SU-DHL-6 (cell line): ENCODE measurements around the gene ADAM19.

Experiments used
- H2AFZ ChIP-seq: fragments of 200-600 bp; sonication (generic); 2 replicates; pipeline ENCODE4 v1.6.1; 2014; ENCODE audit warnings: low read depth, mild to moderate bottlenecking, moderate library complexity, mixed read lengths, antibody characterized with exemption, low read length; ENCODE audit not compliant: severe bottlenecking
- H3F3A ChIP-seq: fragments of 200-600 bp; shearing (Covaris generic); 2 replicates; pipeline ENCODE4 v1.6.0; 2016; ENCODE audit warnings: antibody characterized with exemption, mild to moderate bottlenecking; ENCODE audit not compliant: insufficient read depth
- H3K27ac ChIP-seq: fragments of 200-600 bp; sonication (generic); 2 replicates; pipeline ENCODE4 v1.5.1; 2016; ENCODE audit warnings: low read depth, mild to moderate bottlenecking, low read length, moderate library complexity, mixed read lengths
- H3K27me3 ChIP-seq: fragments of 200-600 bp; sonication (generic), shearing (Covaris generic); 2 replicates; pipeline ENCODE4 v1.6.0; 2014; ENCODE audit warnings: mild to moderate bottlenecking, low read length
- H3K36me3 ChIP-seq: fragments of 200-600 bp; sonication (generic); 2 replicates; pipeline ENCODE4 v1.6.1; 2014; ENCODE audit warnings: mild to moderate bottlenecking, low read length, mixed read lengths
- H3K4me2 ChIP-seq: fragments of 300-600, 200-600 bp; shearing (Covaris generic), sonication (generic); 2 replicates; pipeline ENCODE4 v1.6.0; 2014; ENCODE audit warnings: low read length, low read depth, mild to moderate bottlenecking; ENCODE audit not compliant: poor library complexity, severe bottlenecking
- H3K4me3 ChIP-seq: fragments of 200-600 bp; sonication (generic); 2 replicates; pipeline ENCODE4 v1.5.1; 2014; ENCODE audit warnings: antibody characterized with exemption, low read length, mild to moderate bottlenecking, mixed read lengths; ENCODE audit not compliant: insufficient read depth, poor library complexity, severe bottlenecking
- H3K79me2 ChIP-seq: fragments of 200-600 bp; sonication (generic); 2 replicates; pipeline ENCODE4 v1.6.1; 2014; ENCODE audit warnings: mild to moderate bottlenecking, low read length, moderate library complexity; ENCODE audit not compliant: insufficient read depth
- H3K9ac ChIP-seq: fragments of 200-600 bp; sonication (generic); 2 replicates; pipeline ENCODE4 v1.7.0; 2014; ENCODE audit warnings: mild to moderate bottlenecking, low read length
- H3K9me2 ChIP-seq: fragments of 200-600 bp; sonication (generic); replicated peaks from 2 replicates; pipeline ENCODE4 v1.6.1; 2014; ENCODE audit warnings: low read length; ENCODE audit not compliant: insufficient read depth
- H3K9me3 ChIP-seq: fragments of 200-600 bp; sonication (generic); 2 replicates; pipeline ENCODE4 v1.6.1; 2014; ENCODE audit warnings: low read length, mixed read lengths; ENCODE audit not compliant: insufficient read depth
- H4K20me1 ChIP-seq: fragments of 200-600 bp; sonication (generic); 2 replicates; pipeline ENCODE4 v1.6.1; 2014; ENCODE audit warnings: low read depth, mild to moderate bottlenecking, antibody characterized with exemption, low read length, moderate library complexity, mixed read lengths
- EZH2phosphoT487 ChIP-seq: fragments of 200-600 bp; sonication (generic), shearing (Covaris generic); conservative IDR thresholded peaks from 2 replicates; pipeline ENCODE4 v1.6.1; 2018; ENCODE audit warnings: mild to moderate bottlenecking, antibody characterized with exemption, low read length, moderate library complexity, mixed read lengths
- TF ChIP-seq, protein P1 (sequence below): fragments of 200-600 bp; sonication (generic); IDR thresholded peaks from one replicate; pipeline ENCODE4 v1.5.1; 2017; ENCODE audit warnings: antibody characterized with exemption, mild to moderate bottlenecking, low read length, moderate library complexity; ENCODE audit not compliant: insufficient read depth, poor library complexity, severe bottlenecking

ADAM19 gene

DNA sequence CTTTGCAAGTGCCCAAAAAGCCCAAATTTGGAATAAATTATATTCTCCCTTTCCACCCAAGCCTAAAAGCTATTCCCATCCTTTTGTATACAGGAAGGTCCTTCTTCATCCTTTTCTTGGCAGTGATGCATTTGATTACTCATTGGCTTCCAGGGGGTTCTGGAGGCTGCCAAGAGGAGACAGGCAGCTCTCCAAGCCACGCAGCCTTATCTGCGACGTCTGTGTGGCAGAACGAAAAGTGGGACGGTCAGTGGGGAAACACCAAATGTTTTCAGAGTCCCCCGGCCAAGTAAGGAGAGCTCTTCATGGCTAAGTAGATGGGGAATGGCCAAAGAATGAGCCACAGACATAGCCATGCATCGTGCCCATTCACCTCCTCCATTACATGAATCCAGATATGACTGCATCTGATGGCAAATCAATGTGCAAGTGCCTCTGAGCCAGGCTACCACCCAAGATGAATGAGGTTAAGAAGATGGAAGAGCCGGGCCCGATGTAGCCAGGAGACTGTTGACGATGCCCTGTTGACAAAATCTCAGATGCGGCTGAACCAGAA is 12.1 kb downstream of the ADAM19 start:
- Histone ChIP-seq H3K9ac (no peak overlapping the region), H3K4me2 (no peak overlapping the region), H3K79me2 (peaks cover 90% of the 10 kb centered on the region), H3K27ac (no peak overlapping the region), H3K4me3 (no peak overlapping the region), H3K9me3 (no peaks in the 10 kb centered on the region), H4K20me1 (peaks cover 3% of the 10 kb centered on the region; the same call in 1 of the 2 replicates), H3K27me3 (no peaks in the 10 kb centered on the region), H3K9me2 (no peaks in the 10 kb centered on the region), H3F3A (no peaks in the 10 kb centered on the region), H2AFZ (no peak overlapping the region), H3K36me3 (peaks cover 27% of the 10 kb centered on the region; the same call in 1 of the 2 replicates)
- TF ChIP-seq, protein P1, sequence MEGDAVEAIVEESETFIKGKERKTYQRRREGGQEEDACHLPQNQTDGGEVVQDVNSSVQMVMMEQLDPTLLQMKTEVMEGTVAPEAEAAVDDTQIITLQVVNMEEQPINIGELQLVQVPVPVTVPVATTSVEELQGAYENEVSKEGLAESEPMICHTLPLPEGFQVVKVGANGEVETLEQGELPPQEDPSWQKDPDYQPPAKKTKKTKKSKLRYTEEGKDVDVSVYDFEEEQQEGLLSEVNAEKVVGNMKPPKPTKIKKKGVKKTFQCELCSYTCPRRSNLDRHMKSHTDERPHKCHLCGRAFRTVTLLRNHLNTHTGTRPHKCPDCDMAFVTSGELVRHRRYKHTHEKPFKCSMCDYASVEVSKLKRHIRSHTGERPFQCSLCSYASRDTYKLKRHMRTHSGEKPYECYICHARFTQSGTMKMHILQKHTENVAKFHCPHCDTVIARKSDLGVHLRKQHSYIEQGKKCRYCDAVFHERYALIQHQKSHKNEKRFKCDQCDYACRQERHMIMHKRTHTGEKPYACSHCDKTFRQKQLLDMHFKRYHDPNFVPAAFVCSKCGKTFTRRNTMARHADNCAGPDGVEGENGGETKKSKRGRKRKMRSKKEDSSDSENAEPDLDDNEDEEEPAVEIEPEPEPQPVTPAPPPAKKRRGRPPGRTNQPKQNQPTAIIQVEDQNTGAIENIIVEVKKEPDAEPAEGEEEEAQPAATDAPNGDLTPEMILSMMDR: no peak
- TF ChIP-seq EZH2phosphoT487: no peak

DNA sequence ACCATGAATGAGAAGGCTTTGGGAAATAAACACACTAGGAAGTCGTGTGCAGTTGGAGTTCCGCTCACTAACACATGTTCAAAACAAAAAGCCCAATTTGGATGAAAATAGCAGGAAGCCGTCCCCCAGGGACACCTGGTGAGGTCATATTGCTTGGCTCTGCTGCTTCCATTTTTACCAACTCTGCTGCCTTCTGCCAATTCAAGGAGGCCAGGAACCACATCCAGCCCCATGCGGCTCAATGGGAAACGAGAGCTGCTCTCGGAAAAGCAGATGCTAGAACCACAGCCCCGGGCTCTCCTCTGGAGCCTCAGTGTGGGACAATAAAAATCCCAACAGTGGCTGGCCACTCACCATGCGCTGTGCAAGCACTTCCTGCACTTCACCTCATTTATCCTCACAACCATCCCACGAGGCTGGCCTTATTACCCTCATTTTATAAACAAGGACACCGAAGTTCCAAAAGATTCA is 13.4 kb downstream of the ADAM19 start:
- Histone ChIP-seq H3K36me3 (peaks cover 23% of the 10 kb centered on the region; the same call in 1 of the 2 replicates), H3K9me3 (no peaks in the 10 kb centered on the region), H3K27me3 (no peaks in the 10 kb centered on the region), H3K4me3 (no peak overlapping the region), H2AFZ (no peak overlapping the region), H3K4me2 (no peak overlapping the region), H4K20me1 (peaks cover 3% of the 10 kb centered on the region; the same call in 1 of the 2 replicates), H3K27ac (no peak overlapping the region), H3K9ac (no peak overlapping the region), H3K9me2 (no peaks in the 10 kb centered on the region), H3K79me2 (peaks cover 92% of the 10 kb centered on the region), H3F3A (no peaks in the 10 kb centered on the region)
- TF ChIP-seq EZH2phosphoT487: no peak
- TF ChIP-seq, protein P1: no peak

DNA sequence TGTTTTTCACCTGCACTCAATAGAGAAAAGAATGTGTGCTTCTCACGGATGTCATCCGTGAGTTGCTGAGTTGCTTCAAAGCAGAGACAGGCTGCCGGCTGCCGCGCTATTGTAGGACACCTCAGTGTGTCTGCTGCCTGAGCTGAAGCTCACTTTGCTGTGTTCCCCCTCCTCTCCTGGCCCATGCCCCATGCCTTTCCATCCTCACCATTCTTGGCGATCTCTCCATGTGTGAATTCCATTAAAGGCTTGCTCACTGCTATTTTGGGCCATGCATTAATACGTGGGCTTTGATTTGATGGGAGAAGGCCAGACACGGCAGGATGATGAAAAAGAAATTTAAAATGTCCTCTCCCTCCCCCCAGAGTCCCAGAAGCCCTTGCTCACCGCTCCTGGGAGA is 14.5 kb downstream of the ADAM19 start:
- H3K4me2 ChIP-seq: no peak overlapping the region
- TF ChIP-seq, protein P1: no peak
- TF ChIP-seq EZH2phosphoT487: no peak
- H3F3A ChIP-seq: no peaks in the 10 kb centered on the region
- no peak overlapping the region for H3K4me3 ChIP-seq
- H2AFZ ChIP-seq: no peak overlapping the region
- no peaks in the 10 kb centered on the region for H3K27me3 ChIP-seq
- peaks cover 3% of the 10 kb centered on the region; the same call in 1 of the 2 replicates for H4K20me1 ChIP-seq
- H3K9me2 ChIP-seq: no peaks in the 10 kb centered on the region
- no peak overlapping the region for H3K9ac ChIP-seq
- H3K79me2 ChIP-seq: peaks cover 90% of the 10 kb centered on the region
- H3K27ac ChIP-seq: no peak overlapping the region
- H3K9me3 ChIP-seq: no peaks in the 10 kb centered on the region
- H3K36me3 ChIP-seq: peaks cover 19% of the 10 kb centered on the region; the same call in 1 of the 2 replicates
